Naive thymus-derived CD4-positive, alpha-beta T cell (primary cell): ENCODE data around the gene BAIAP2L2. TPM values are rescaled to one million over a fixed set of nuclear protein-coding genes. Genes with fewer than 3 reads are reported as not detected.
A peak's percentile ranks its signal among the peaks of the same experiment; 100 is the strongest.
"Not testable (repeated sequence)": the region's sequence is repeated elsewhere in the genome, so short reads cannot be mapped to it uniquely, and the experiment has no call there.

ENCODE experiments used
- ATAC-seq: fragments of 150-1000 bp; cut with Tn5 transposase; 2 replicates; pipeline ENCODE4 v1.10.0; 2021; ENCODE audit warnings: mild to moderate bottlenecking, moderate library complexity
- CTCF ChIA-PET: fragments of 350-600 bp; sonication (Branson Sonifier 250); formaldehyde crosslinking; loops from one replicate; lab custom pipeline; 2021; ENCODE audit warnings: antibody characterized with exemption; lab: Charles Lee
- POLR2A ChIA-PET: fragments of 350-600 bp; sonication (Branson Sonifier 250); formaldehyde crosslinking; loops from one replicate; lab custom pipeline; 2021; ENCODE audit warnings: antibody characterized with exemption, inconsistent platforms; lab: Charles Lee
- DNase-seq, 9 donors: peaks; one replicate each; pipeline versions ENCODE4 v3.0.0 to v3.0.0-alpha.2; 2020 to 2022; ENCODE audit warnings: mixed read lengths in 1 of 9
- H3K27ac ChIP-seq: one replicate; pipeline ENCODE4 v1.7.0; 2013; ENCODE audit warnings: mild to moderate bottlenecking, low read depth, low read length, moderate library complexity
- H3K27me3 ChIP-seq, 2 donors: one replicate each; pipeline ENCODE4 v1.7.0; 2013; ENCODE audit warnings: low read length in 2 of 2, mild to moderate bottlenecking in 2 of 2, moderate library complexity in 2 of 2; ENCODE audit not compliant: control insufficient read depth in 2 of 2, insufficient read depth in 2 of 2
- H3K36me3 ChIP-seq, 3 experiments: 1 replicate in 2 of 3; 2 replicates in 1 of 3; pipeline ENCODE4 v1.7.0; 2013; ENCODE audit warnings: low read length in 3 of 3, mild to moderate bottlenecking in 3 of 3, moderate library complexity in 1 of 3; ENCODE audit not compliant: insufficient read depth in 3 of 3, control insufficient read depth in 2 of 3
- H3K4me1 ChIP-seq, 2 donors: one replicate each; pipeline ENCODE4 v1.7.0; 2013; ENCODE audit warnings: low read length in 2 of 2, mild to moderate bottlenecking in 2 of 2, moderate library complexity in 1 of 2; ENCODE audit not compliant: control insufficient read depth in 2 of 2, insufficient read depth in 2 of 2
- H3K4me3 ChIP-seq: 2 replicates; pipeline ENCODE4 v1.7.0; 2013; ENCODE audit warnings: mild to moderate bottlenecking, low read length
- H3K9me3 ChIP-seq, 3 experiments: 1 replicate in 2 of 3; 2 replicates in 1 of 3; pipeline ENCODE4 v1.7.0; 2013; ENCODE audit warnings: low read length in 3 of 3; ENCODE audit not compliant: control insufficient read depth in 2 of 3
- H3K27ac Mint-ChIP-seq, 9 donors: one replicate each; pipeline ENCODE4 v1.8.0; 2020 to 2022; ENCODE audit warnings: mixed read lengths in 9 of 9, mild to moderate bottlenecking in 8 of 9, moderate library complexity in 5 of 9, inconsistent platforms in 2 of 9
- H3K27me3 Mint-ChIP-seq, 5 donors: one replicate each; pipeline ENCODE4 v1.8.0; 2021 to 2022; ENCODE audit warnings: mixed read lengths in 5 of 5, mild to moderate bottlenecking in 1 of 5
- H3K36me3 Mint-ChIP-seq, 5 donors: one replicate each; pipeline ENCODE4 v1.8.0; 2020 to 2022; ENCODE audit warnings: mixed read lengths in 5 of 5, mild to moderate bottlenecking in 3 of 5, inconsistent platforms in 1 of 5
- H3K4me1 Mint-ChIP-seq, 7 donors: one replicate each; pipeline ENCODE4 v1.8.0; 2020 to 2022; ENCODE audit warnings: mixed read lengths in 7 of 7, mild to moderate bottlenecking in 3 of 7, inconsistent platforms in 1 of 7
- H3K4me3 Mint-ChIP-seq, 10 donors: one replicate each; pipeline ENCODE4 v1.8.0; 2020 to 2022; ENCODE audit warnings: mild to moderate bottlenecking in 10 of 10, mixed read lengths in 10 of 10, moderate library complexity in 6 of 10, inconsistent platforms in 2 of 10
- H3K9me3 Mint-ChIP-seq, 11 donors: one replicate each; pipeline ENCODE4 v1.8.0; 2020 to 2022; ENCODE audit warnings: mixed read lengths in 11 of 11, mild to moderate bottlenecking in 4 of 11, inconsistent platforms in 1 of 11, moderate library complexity in 1 of 11
- intact Hi-C, 2 donors: fragments of 100-400 bp; cut with micrococcal nuclease; formaldehyde crosslinking; loops; one replicate each; pipeline ENCODE4 v1.15.1; 2023
- polyA plus RNA-seq, 2 donors: library from polyadenylated mRNA; unstranded; fragments of 300-500 nt; fragmentation: Illumina TruSeq; gene quantifications; one replicate each; pipeline ENCODE4 v1.2.3, GENCODE V29; 2021
- total RNA-seq, 6 experiments: library from RNA in 5 of 6; stranded (reverse) in 5 of 6; gene quantifications; 1 replicate in 5 of 6; 2 replicates in 1 of 6; pipeline ENCODE4 v1.2.3 and lab custom pipeline; 2021 to 2026

BAIAP2L2 gene
- total and polyA plus RNA-seq, 7 experiments from 2014 or later: 0.46 to 3.9 (median 1.9) TPM; not detected in 2

- H3K36me3 ChIP-seq: peaks cover 0 to 27% (median 4%) of the 10 kb centered on the region in 3 experiments
- H3K27ac Mint-ChIP-seq, ATAC-seq, H3K4me1 ChIP-seq, H3K9me3 ChIP-seq, POLR2A ChIA-PET, H3K9me3 Mint-ChIP-seq, H3K4me3 Mint-ChIP-seq, CTCF ChIA-PET, H3K4me3 ChIP-seq, intact Hi-C loops, DNase-seq, H3K27ac ChIP-seq, H3K27me3 ChIP-seq, H3K27me3 Mint-ChIP-seq: not testable (repeated sequence)
- H3K4me1 Mint-ChIP-seq: peaks cover 17 to 24% (median 21%) of the 10 kb centered on the region in 7 donors
- H3K36me3 Mint-ChIP-seq: peaks cover 3 to 32% (median 20%) of the 10 kb centered on the region in 5 donors
Measured at GRCh38 chr22:38146166-38146565, 35.7 kb upstream of the BAIAP2L2 start.

- peaks cover 17 to 20% (median 18%) of the 10 kb centered on the region in 7 donors for H3K4me1 Mint-ChIP-seq
- no peak overlapping the region for H3K27ac Mint-ChIP-seq
- H3K27me3 Mint-ChIP-seq: no peaks in the 10 kb centered on the region
- DNase-seq (no peak), ATAC-seq (peak; percentile 33)
- H3K4me3 Mint-ChIP-seq: no peak overlapping the region
- Histone ChIP-seq H3K9me3 (no peaks in the 10 kb centered on the region), H3K27me3 (no peaks in the 10 kb centered on the region), H3K36me3 (peaks cover 0 to 36% (median 4%) of the 10 kb centered on the region in 3 experiments), H3K4me3 (no peak overlapping the region), H3K27ac (no peak overlapping the region), H3K4me1 (no peaks in the 10 kb centered on the region)
- peaks cover 0 to 1% (median 0%) of the 10 kb centered on the region in 11 donors for H3K9me3 Mint-ChIP-seq
- intact Hi-C loops: no loop called here
- POLR2A ChIA-PET: no interaction called here
- CTCF ChIA-PET: interaction anchor here (0.6 kb wide), 1 partner anchor 35 kb away, joined by 3 read pairs; no protein-coding TSS in a partner anchor
- peaks cover 7 to 40% (median 20%) of the 10 kb centered on the region in 5 donors for H3K36me3 Mint-ChIP-seq
Measured at GRCh38 chr22:38144025-38144405, 33.5 kb upstream of the BAIAP2L2 start.

GRCh38 chr22:38142606-38143005 is 32.1 kb upstream of the BAIAP2L2 start:
- ChIA-PET CTCF (interaction anchor here (1.0 kb wide), 1 partner anchor 38 kb away, joined by 3 read pairs; no protein-coding TSS in a partner anchor), POLR2A (no interaction called here)
- no peak overlapping the region for H3K27ac ChIP-seq
- no peaks in the 10 kb centered on the region for H3K9me3 ChIP-seq
- no peak overlapping the region for H3K4me3 ChIP-seq
- ATAC-seq (no peak), DNase-seq (no peak)
- H3K27me3 Mint-ChIP-seq: no peaks in the 10 kb centered on the region
- no peaks in the 10 kb centered on the region for H3K9me3 Mint-ChIP-seq
- intact Hi-C loops: no loop called here
- no peaks in the 10 kb centered on the region for H3K4me1 ChIP-seq
- H3K4me1 Mint-ChIP-seq: peaks cover 6 to 10% (median 8%) of the 10 kb centered on the region in 7 donors
- no peak overlapping the region for H3K4me3 Mint-ChIP-seq
- H3K36me3 Mint-ChIP-seq: peaks cover 5 to 39% (median 11%) of the 10 kb centered on the region in 5 donors
- no peaks in the 10 kb centered on the region for H3K27me3 ChIP-seq
- peaks cover 0 to 46% (median 4%) of the 10 kb centered on the region in 3 experiments for H3K36me3 ChIP-seq
- H3K27ac Mint-ChIP-seq: no peak overlapping the region

GRCh38 chr22:38141217-38141973 is 30.9 kb upstream of the BAIAP2L2 start:
- H3K27me3 Mint-ChIP-seq: no peaks in the 10 kb centered on the region

GRCh38 chr22:38139901-38140300 is 29.4 kb upstream of the BAIAP2L2 start:
- no peaks in the 10 kb centered on the region for H3K4me1 ChIP-seq
- CTCF ChIA-PET: no interaction called here
- H3K9me3 ChIP-seq: no peaks in the 10 kb centered on the region
- no peak overlapping the region for H3K4me3 ChIP-seq
- H3K27ac Mint-ChIP-seq: no peak overlapping the region
- H3K9me3 Mint-ChIP-seq: no peaks in the 10 kb centered on the region
- no peak overlapping the region for H3K4me3 Mint-ChIP-seq
- peaks cover 5 to 40% (median 18%) of the 10 kb centered on the region in 5 donors for H3K36me3 Mint-ChIP-seq
- intact Hi-C loops: no loop called here
- peaks cover 0 to 5% (median 3%) of the 10 kb centered on the region in 7 donors for H3K4me1 Mint-ChIP-seq
- no peaks in the 10 kb centered on the region for H3K27me3 ChIP-seq
- POLR2A ChIA-PET: interaction anchor here (0.6 kb wide), 1 partner anchor 481 kb away, joined by 4 read pairs; no protein-coding TSS in a partner anchor
- no peaks in the 10 kb centered on the region for H3K27me3 Mint-ChIP-seq
- DNase-seq (no peak), ATAC-seq (no peak)
- peaks cover 0 to 59% (median 4%) of the 10 kb centered on the region in 3 experiments for H3K36me3 ChIP-seq
- H3K27ac ChIP-seq: no peak overlapping the region

More at GRCh38 chr22:38141217-38141973, 30.9 kb upstream of the BAIAP2L2 start:
- intact Hi-C loops: no loop called here
- ATAC-seq: no peak
- Histone ChIP-seq H3K36me3 (peaks cover 0 to 54% (median 4%) of the 10 kb centered on the region in 3 experiments), H3K9me3 (no peaks in the 10 kb centered on the region), H3K27ac (no peak overlapping the region), H3K27me3 (no peaks in the 10 kb centered on the region), H3K4me3 (no peak overlapping the region), H3K4me1 (no peaks in the 10 kb centered on the region)
- H3K36me3 Mint-ChIP-seq: peaks cover 5 to 38% (median 11%) of the 10 kb centered on the region in 5 donors
- H3K4me3 Mint-ChIP-seq: no peak overlapping the region
- H3K27ac Mint-ChIP-seq: no peak overlapping the region
- DNase-seq: no peak
- ChIA-PET POLR2A (no interaction called here), CTCF (no interaction called here)
- no peaks in the 10 kb centered on the region for H3K9me3 Mint-ChIP-seq
- H3K4me1 Mint-ChIP-seq: peaks cover 0 to 5% (median 3%) of the 10 kb centered on the region in 7 donors

GRCh38 chr22:38138961-38139360 is 28.5 kb upstream of the BAIAP2L2 start:
- no peak overlapping the region for H3K4me3 Mint-ChIP-seq
- POLR2A ChIA-PET: no interaction called here
- no peaks in the 10 kb centered on the region for H3K27me3 Mint-ChIP-seq
- H3K36me3 ChIP-seq: peaks cover 0 to 61% (median 4%) of the 10 kb centered on the region in 3 experiments
- H3K4me1 Mint-ChIP-seq: peaks cover 0 to 5% (median 3%) of the 10 kb centered on the region in 7 donors
- H3K27ac Mint-ChIP-seq: no peak overlapping the region
- no peaks in the 10 kb centered on the region for H3K27me3 ChIP-seq
- no peak overlapping the region for H3K27ac ChIP-seq
- no peak overlapping the region for H3K4me3 ChIP-seq
- no peaks in the 10 kb centered on the region for H3K9me3 ChIP-seq
- H3K9me3 Mint-ChIP-seq: no peaks in the 10 kb centered on the region
- intact Hi-C loops: no loop called here
- no peak for DNase-seq
- no peaks in the 10 kb centered on the region for H3K4me1 ChIP-seq
- H3K36me3 Mint-ChIP-seq: peaks cover 7 to 43% (median 15%) of the 10 kb centered on the region in 5 donors
- ATAC-seq: no peak
- CTCF ChIA-PET: no interaction called here
